Fibroblast of the conjunctiva (primary cell): ENCODE results near the gene SMIM12.
"Not testable (repeated sequence)": the region's sequence is repeated elsewhere in the genome, so short reads cannot be mapped to it uniquely, and the experiment has no call there.

Source experiments
- DNase-seq: peaks from one replicate; pipeline ENCODE4 v3.0.0-alpha.2; 2010; ENCODE audit warnings: low read depth

SMIM12 gene

GRCh38 chr1:34843392-34844251, 15.9 kb downstream of the SMIM12 start:
- DNase-seq, result no peak

- no peak for DNase-seq
These were observed 16.6 kb downstream of the SMIM12 start for GRCh38 chr1:34842952-34843371.

GRCh38 chr1:34842073-34842472, 17.5 kb downstream of the SMIM12 start:
- DNase-seq, result no peak

DNA sequence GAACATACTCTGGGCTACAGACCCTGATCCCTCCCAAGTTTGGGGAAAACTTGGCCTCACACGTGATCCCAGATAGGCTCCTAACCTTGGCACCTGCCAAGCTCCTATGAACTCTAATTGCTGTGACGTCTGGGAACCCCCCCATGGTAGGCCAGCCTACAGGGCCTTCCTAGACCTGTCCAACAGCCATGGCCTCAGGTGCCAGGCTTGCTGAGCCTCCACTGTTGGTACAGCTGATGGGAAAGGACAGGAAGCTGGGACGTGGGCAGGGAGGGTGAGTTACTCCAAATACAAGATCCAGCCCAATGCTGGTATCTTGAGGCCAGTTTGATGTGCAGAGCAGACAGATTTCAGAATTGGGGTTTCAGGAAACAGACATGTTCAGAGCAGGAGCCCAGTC, 19.1 kb downstream of the SMIM12 start:
- no peak for DNase-seq

DNA sequence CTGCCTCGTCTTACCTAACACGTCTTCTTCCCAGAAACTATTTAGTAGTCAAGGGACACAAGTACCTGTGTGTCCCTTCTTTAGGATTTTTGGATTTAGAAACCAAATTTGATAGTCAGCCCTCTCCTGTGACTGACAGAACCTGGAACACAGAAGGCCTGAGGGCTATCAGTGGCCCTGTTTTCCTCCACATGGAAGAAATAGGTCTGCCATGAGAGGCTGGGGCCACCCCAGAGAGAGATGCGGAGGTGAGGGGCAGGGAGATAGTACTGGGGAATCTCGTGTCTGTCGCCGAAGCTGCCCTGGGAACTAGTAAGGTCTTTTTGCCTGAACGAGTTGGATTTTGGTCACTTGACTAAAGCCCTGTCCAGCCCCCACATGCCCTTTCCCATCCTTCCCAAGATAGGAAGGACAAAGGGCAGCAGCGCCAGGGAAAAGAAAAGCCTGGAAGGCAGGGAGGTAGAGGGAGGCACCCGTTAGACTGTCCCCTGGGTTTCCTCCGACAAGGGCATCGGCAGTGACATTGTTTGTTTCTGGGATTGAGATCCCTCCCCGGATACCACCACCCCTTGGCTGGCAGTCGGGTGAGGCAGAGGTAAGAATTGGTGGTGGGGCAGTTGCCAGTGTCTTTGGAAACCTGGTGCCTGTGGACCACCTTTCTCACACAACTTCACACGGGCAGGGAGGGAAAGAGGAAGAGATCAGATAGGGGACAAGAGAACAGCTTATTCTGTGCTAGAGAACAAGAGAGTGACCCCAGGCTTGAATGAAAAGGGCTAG, 19.8 kb downstream of the SMIM12 start:
- no peak for DNase-seq

DNA sequence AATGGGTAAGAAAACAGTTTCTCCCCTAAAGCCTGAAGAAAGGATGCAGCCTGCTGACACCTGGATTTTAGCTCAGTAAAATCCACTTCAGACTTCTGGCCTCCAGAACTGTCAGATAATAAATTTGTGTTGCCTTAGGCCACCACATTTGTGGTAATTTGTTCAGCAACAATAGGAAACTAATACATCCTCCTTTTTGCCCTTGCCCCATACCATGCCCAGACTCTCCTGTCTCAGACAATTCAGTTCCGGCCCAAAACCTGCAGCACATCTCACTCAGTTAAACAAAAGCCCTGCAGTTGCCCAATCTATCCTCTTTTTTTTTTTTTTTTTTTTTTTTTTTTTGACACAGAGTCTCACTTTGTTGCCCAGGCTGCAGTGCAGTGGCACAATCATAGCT, 25.8 kb downstream of the SMIM12 start:
- DNase-seq, result no peak

DNA sequence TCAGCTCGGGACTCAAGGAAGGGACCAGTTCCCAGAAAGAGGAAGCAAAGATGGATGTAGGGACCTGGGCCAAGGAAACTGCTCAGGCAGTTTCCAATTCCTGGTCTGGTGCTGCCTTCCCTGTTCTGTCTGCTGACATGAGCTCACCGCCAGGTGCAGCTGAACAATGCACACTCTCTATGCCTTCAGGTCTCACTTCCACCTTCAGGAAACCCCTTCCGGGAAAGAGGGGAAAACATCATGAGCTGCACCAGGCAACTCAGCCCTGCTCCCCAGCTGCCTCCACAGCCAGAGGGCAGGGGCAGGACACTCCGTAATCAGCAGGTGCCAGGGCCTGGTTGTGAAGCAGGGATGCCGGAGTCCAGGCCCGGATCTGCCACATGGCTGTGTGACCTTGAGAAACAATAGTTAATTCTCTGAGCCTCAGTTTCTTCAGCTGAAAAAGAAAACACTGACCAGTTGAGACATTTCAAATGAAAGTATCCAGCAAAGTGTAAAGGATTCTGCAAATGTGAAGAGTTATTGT, 27.8 kb downstream of the SMIM12 start:
- DNase-seq, result no peak

DNA sequence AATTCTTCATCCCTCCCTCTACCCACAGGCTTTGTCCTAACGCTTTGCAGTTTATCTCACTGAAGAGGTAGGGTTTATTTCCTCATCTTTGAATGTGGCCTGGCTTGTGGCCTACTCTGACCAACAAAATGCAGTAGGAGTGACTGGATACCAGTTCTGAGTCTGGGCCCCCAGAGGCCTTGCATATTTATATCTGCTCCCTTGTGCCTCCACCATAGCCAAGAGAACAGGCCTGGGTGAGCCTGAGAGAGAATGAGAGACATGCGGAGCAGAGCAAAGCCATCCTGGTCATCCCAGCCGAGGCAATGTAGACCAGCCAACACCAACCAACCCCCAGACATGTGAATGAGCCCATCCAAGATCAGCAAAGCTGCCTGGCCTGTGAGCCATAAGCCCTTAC, 30.3 kb downstream of the SMIM12 start:
- no peak for DNase-seq

GRCh38 chr1:34828611-34829010, 30.9 kb downstream of the SMIM12 start:
- DNase-seq, result no peak

- DNase-seq, result no peak
These were observed 32.1 kb downstream of the SMIM12 start for GRCh38 chr1:34827341-34827941.

GRCh38 chr1:34825455-34826091, 34.0 kb downstream of the SMIM12 start:
- no peak for DNase-seq

- no peak for DNase-seq
These were observed 34.6 kb downstream of the SMIM12 start for GRCh38 chr1:34824817-34825454.

GRCh38 chr1:34822202-34822601, 37.3 kb downstream of the SMIM12 start:
- no peak for DNase-seq

- DNase-seq, result not testable (repeated sequence)
These were observed 40.7 kb downstream of the SMIM12 start for GRCh38 chr1:34818862-34819261.

DNA sequence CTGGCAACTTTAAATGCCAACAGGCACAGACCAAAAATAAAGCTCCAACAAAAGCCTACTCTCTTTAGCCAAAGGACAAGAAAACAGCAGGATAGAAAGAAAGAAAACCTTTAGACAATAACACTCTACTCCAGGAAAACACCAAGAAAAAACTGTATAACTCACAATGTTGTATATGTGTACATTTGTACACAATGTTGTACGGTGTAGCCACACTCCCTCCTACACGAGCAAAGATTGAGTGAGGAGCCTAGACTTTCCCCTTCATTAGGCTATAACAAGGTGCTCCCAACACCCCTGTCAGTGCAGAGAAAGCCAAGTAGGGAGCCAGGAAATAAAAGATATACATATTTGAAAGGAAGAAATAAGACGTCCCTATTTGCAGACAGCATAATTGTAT, 42.8 kb downstream of the SMIM12 start:
- DNase-seq, result no peak

DNA sequence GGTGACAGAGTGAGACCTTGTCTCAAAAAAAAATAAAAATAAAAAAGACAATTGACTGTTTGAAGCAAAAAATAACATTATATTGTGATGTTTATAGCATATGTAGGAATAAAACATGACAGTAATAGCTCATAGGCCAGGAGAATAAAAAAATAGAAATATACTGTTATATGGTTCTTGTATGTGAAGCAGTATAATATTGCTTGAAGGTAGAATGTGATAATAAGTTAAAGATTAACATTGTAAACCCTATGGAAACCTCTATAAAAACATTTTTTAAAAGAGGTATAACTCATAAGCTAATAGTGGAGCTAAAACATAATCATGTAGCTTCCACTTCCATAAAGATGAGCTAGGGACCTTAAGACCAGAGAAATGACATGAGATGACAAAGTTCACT, 43.2 kb downstream of the SMIM12 start:
- DNase-seq, result no peak

DNA sequence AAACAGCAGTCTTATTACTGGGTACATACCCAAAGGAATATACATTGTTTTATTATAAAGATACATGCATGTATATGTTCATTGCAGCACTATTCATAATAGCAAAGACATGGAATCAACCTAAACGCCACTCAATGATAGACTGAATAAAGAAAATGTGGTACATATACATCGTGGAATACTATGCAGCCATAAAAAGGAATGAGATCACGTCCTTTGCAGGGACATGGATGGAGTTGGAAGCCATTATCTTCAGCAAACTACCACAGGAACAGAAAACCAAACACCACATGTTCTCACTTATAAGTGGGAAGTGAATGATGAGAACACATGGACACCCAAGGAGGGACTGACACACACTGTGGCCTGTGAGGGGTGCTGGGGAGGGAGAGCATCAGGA, 48.8 kb downstream of the SMIM12 start:
- not testable (repeated sequence) for DNase-seq

- DNase-seq, result no peak
These were observed 51.3 kb downstream of the SMIM12 start for GRCh38 chr1:34808051-34808810.

DNA sequence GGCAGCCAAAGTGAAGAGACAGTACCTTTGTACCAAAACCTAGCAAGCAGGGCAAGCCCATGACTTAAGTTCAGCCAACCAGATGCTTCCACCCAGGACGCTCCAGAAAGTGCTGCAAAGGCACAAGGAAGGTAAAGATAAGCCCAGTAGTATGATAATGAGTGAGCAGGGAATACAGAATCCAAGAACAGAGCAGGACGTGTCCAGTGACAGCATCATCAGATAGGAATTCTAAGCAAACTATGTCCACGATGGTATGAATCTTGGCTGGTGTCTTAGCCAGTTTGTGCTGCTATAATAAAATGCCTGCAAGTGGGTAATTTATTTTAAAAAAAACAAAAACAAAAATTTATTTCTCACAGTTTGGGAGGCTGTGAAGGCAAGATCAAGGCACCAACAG, 53.2 kb downstream of the SMIM12 start:
- no peak for DNase-seq

GRCh38 chr1:34803770-34804169, 55.8 kb downstream of the SMIM12 start:
- no peak for DNase-seq
